Panc1 (cell line): ENCODE measurements around the gene RAB11FIP3. TPM values are rescaled to one million over a fixed set of nuclear protein-coding genes. Genes with fewer than 3 reads are reported as not detected.
"Not testable (repeated sequence)": the region's sequence is repeated elsewhere in the genome, so short reads cannot be mapped to it uniquely, and the experiment has no call there.

Experiments used
- ATAC-seq: fragments of 200-7000 bp; cut with Tn5 transposase; 2 replicates; pipeline ENCODE4 v1.9.1; 2020; ENCODE audit warnings: mild to moderate bottlenecking, moderate library complexity
- BruUV-seq: library from RNA; stranded (reverse); fragments of 400-500 nt; replicated peaks from 2 replicates; lab custom pipeline; 2021; lab: Mats Ljungman, UMichigan
- CTCF ChIA-PET: fragments of 300-600 bp; sonication (Branson Sonifier 250); formaldehyde crosslinking; loops from one replicate; lab custom pipeline; 2022; ENCODE audit warnings: antibody characterized with exemption; lab: Charles Lee
- POLR2A ChIA-PET: fragments of 300-600 bp; sonication (Branson Sonifier 250); formaldehyde crosslinking; loops from one replicate; lab custom pipeline; 2022; ENCODE audit warnings: antibody characterized with exemption; lab: Charles Lee
- DNase-seq: peaks from one replicate; pipeline ENCODE4 v3.0.0-alpha.2; 2010; ENCODE audit warnings: low read depth, low spot score
- H3K27ac ChIP-seq: 2 replicates; pipeline ENCODE4 v1.5.1; 2011; ENCODE audit warnings: mild to moderate bottlenecking, low read length, inconsistent platforms
- H3K27me3 ChIP-seq: fragments of 200-500 bp; sonication (Bioruptor generic); 2 replicates; pipeline ENCODE4 v1.6.0; 2014; ENCODE audit warnings: low read length, inconsistent platforms; ENCODE audit not compliant: control insufficient read depth, insufficient read depth
- H3K36me3 ChIP-seq: fragments of 200-500 bp; sonication (Bioruptor generic); 2 replicates; pipeline ENCODE4 v1.5.1; 2014; ENCODE audit warnings: inconsistent platforms, mild to moderate bottlenecking, low read length, moderate library complexity; ENCODE audit not compliant: control insufficient read depth, insufficient read depth
- H3K4me1 ChIP-seq: 2 replicates; pipeline ENCODE4 v1.5.1; 2011; ENCODE audit warnings: inconsistent platforms, mild to moderate bottlenecking, low read length, moderate library complexity; ENCODE audit not compliant: control insufficient read depth, insufficient read depth
- H3K4me3 ChIP-seq, 2 experiments: 2 replicates each; pipeline ENCODE4 v1.5.1; 2011 to 2012; ENCODE audit warnings: low read depth in 2 of 2, low read length in 2 of 2, mild to moderate bottlenecking in 2 of 2, inconsistent platforms in 1 of 2, moderate library complexity in 1 of 2
- H3K9me3 ChIP-seq: fragments of 200-500 bp; sonication (Bioruptor generic); 2 replicates; pipeline ENCODE4 v1.5.1; 2014; ENCODE audit warnings: low read depth, mild to moderate bottlenecking, inconsistent platforms, low read length, moderate library complexity; ENCODE audit not compliant: control insufficient read depth, insufficient read depth
- POLR2AphosphoS5 ChIP-seq: IDR thresholded peaks from 2 replicates; pipeline ENCODE4 v1.6.1; 2012; ENCODE audit warnings: mild to moderate bottlenecking, low read depth, low read length, moderate library complexity
- REST ChIP-seq, 2 experiments: IDR thresholded peaks; 2 replicates each; pipeline ENCODE4 v1.6.1; 2011 to 2012; ENCODE audit warnings: low read depth in 2 of 2, control low read depth in 1 of 2, low read length in 1 of 2, mild to moderate bottlenecking in 1 of 2, moderate library complexity in 1 of 2; ENCODE audit not compliant: insufficient read depth in 1 of 2
- SIN3A ChIP-seq: IDR thresholded peaks from 2 replicates; pipeline ENCODE4 v1.6.1; 2012; ENCODE audit warnings: low read depth, mild to moderate bottlenecking, low read length, moderate library complexity, borderline replicate concordance; ENCODE audit not compliant: insufficient read depth
- TCF7L2 ChIP-seq: IDR thresholded peaks from 2 replicates; pipeline ENCODE4 v1.6.1; 2011; ENCODE audit warnings: mild to moderate bottlenecking, low read depth, low read length, inconsistent platforms
- in situ Hi-C: cut with HindIII; loops from 2 replicates; pipeline ENCODE4 v1.10.0; 2016; ENCODE audit warnings: low sequenced_read_pairs, low pct_unique_long_range_greater_than_20kb
- intact Hi-C: fragments of 100-400 bp; cut with micrococcal nuclease; formaldehyde crosslinking; loops from one replicate; pipeline ENCODE4 v1.10.0; 2022; ENCODE audit not compliant: unreplicated experiment
- total RNA-seq: library from RNA; stranded (reverse); gene quantifications from one replicate; pipeline ENCODE4 v1.2.1, GENCODE V29; 2021; ENCODE audit not compliant: unreplicated experiment
- TF ChIP-seq, protein P1 (sequence below): fragments of 450-650 bp; IDR thresholded peaks from 2 replicates; pipeline ENCODE4 v1.5.1; 2017; ENCODE audit warnings: mild to moderate bottlenecking

RAB11FIP3 gene
- total RNA-seq, 1 experiment from 2014 or later = 57.3 TPM

DNA sequence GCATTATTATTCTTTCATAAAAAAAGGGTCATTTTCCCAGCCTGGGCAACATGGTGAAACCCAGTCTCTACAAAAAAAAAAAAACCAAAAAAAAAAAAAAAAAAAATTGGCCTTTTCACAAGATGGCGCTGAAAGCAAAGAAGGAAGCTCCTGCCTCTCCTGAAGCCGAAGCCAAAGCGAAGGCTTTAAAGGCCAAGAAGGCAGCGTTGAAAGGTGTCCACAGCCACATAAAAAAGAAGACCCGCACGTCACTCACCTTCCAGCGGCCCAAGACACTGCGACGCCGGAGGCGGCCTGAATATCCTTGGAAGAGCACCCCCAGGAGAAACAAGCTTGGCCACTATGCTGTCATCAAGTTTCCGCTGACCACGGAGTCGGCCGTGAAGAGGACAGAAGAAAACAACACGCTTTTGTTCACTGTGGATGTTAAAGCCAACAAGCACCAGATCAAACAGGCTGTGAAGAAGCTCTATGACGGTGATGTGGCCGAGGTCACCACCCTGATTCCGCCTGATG, 38.8 kb upstream of the RAB11FIP3 start:
- ChIA-PET POLR2A (interaction anchor here (0.7 to 0.9 kb wide), 3 partner anchors 30 to 213 kb away, joined by 3 to 8 read pairs (median 4); no protein-coding TSS in a partner anchor), CTCF (interaction anchor here (0.6 to 0.7 kb wide), 3 partner anchors 10 to 102 kb away, joined by 9 to 13 read pairs (median 9); no protein-coding TSS in a partner anchor)
- BruUV-seq = no TSS peak
- ATAC-seq = no peak
- H3K9me3 ChIP-seq = no peaks in the 10 kb centered on the region
- no peaks in the 10 kb centered on the region for H3K27me3 ChIP-seq
- intact Hi-C loops = loop anchor here (5.0 kb wide), 1 partner anchor 121 kb away; no protein-coding TSS in a partner anchor
- DNase-seq = no peak
- in situ Hi-C loops = no loop called here
- TF ChIP-seq, protein P1, sequence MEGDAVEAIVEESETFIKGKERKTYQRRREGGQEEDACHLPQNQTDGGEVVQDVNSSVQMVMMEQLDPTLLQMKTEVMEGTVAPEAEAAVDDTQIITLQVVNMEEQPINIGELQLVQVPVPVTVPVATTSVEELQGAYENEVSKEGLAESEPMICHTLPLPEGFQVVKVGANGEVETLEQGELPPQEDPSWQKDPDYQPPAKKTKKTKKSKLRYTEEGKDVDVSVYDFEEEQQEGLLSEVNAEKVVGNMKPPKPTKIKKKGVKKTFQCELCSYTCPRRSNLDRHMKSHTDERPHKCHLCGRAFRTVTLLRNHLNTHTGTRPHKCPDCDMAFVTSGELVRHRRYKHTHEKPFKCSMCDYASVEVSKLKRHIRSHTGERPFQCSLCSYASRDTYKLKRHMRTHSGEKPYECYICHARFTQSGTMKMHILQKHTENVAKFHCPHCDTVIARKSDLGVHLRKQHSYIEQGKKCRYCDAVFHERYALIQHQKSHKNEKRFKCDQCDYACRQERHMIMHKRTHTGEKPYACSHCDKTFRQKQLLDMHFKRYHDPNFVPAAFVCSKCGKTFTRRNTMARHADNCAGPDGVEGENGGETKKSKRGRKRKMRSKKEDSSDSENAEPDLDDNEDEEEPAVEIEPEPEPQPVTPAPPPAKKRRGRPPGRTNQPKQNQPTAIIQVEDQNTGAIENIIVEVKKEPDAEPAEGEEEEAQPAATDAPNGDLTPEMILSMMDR = peak; percentile 29; the same call in 1 of the 2 replicates
- TF ChIP-seq POLR2AphosphoS5 = no peak
- no peak overlapping the region for H3K4me3 ChIP-seq
- H3K27ac ChIP-seq = peak overlapping the region; percentile 80
- no peaks in the 10 kb centered on the region for H3K36me3 ChIP-seq
- peaks cover 43% of the 10 kb centered on the region for H3K4me1 ChIP-seq

- Histone ChIP-seq H3K4me1 (peaks cover 39% of the 10 kb centered on the region), H3K27ac (peak overlapping the region; percentile 77), H3K4me3 (peak overlapping the region in 1 of 2 experiments; percentile 31; a peak in 2 of 4 replicates)
- H3K36me3 ChIP-seq, BruUV-seq, POLR2A ChIA-PET, ATAC-seq, CTCF ChIA-PET, in situ Hi-C loops, H3K9me3 ChIP-seq, H3K27me3 ChIP-seq, DNase-seq: not testable (repeated sequence)
- intact Hi-C loops = loop anchor here (5.0 kb wide), 1 partner anchor 119 kb away; no protein-coding TSS in a partner anchor
- TF ChIP-seq, protein P1 = peak; percentile 50
These were observed 37.4 kb upstream of the RAB11FIP3 start for GRCh38 chr16:387761-388666.

- no TSS peak for BruUV-seq
- TF ChIP-seq REST (IDR thresholded peaks at IDR 0.05; ENCODE audit: insufficient read depth in 1 of 2, low read depth in 2 of 2, low read length in 1 of 2) (no peak), SIN3A (no peak), POLR2AphosphoS5 (no peak), TCF7L2 (no peak)
- TF ChIP-seq, protein P1 = no peak
- H3K27me3 ChIP-seq = no peaks in the 10 kb centered on the region
- H3K9me3 ChIP-seq = no peaks in the 10 kb centered on the region
- ChIA-PET CTCF (no interaction called here), POLR2A (no interaction called here)
- peaks cover 26% of the 10 kb centered on the region for H3K4me1 ChIP-seq
- no peaks in the 10 kb centered on the region for H3K36me3 ChIP-seq
- no peak overlapping the region for H3K4me3 ChIP-seq
- DNase-seq = no peak
- intact Hi-C loops (loop anchor here (5.0 kb wide), 1 partner anchor 118 kb away; no protein-coding TSS in a partner anchor), in situ Hi-C loops (no loop called here)
- peak; percentile 46; the same call in 1 of the 2 replicates for ATAC-seq
- peak overlapping the region; percentile 69 for H3K27ac ChIP-seq
These were observed 36.1 kb upstream of the RAB11FIP3 start for GRCh38 chr16:389352-389751.
